HG02571 (cell line): Measurements from ENCODE around the gene CDK17.
A peak's percentile ranks its signal among the peaks of the same experiment; 100 is the strongest.
"Not testable (repeated sequence)": the region's sequence is repeated elsewhere in the genome, so short reads cannot be mapped to it uniquely, and the experiment has no call there.

Source experiments
- ATAC-seq: cut with Tn5 transposase; IDR thresholded peaks from one replicate; pipeline ENCODE4 v1.9.1; 2021; ENCODE audit warnings: mild to moderate bottlenecking, moderate library complexity; ENCODE audit not compliant: unreplicated experiment

Gene CDK17

GRCh38 chr12:96359328-96359727 is 40.9 kb downstream of the CDK17 start:
- no peak for ATAC-seq

- no peak for ATAC-seq
Measured at GRCh38 chr12:96356831-96357230, 43.4 kb downstream of the CDK17 start.

- ATAC-seq = no peak
Measured at GRCh38 chr12:96354844-96355534, 45.2 kb downstream of the CDK17 start.

- ATAC-seq = no peak
Measured at GRCh38 chr12:96354326-96354725, 45.9 kb downstream of the CDK17 start.

GRCh38 chr12:96352161-96352835 is 47.9 kb downstream of the CDK17 start:
- ATAC-seq = no peak

GRCh38 chr12:96350982-96351381 is 49.3 kb downstream of the CDK17 start:
- no peak for ATAC-seq

GRCh38 chr12:96347130-96347699 is 53.0 kb downstream of the CDK17 start:
- ATAC-seq = no peak

GRCh38 chr12:96346716-96347115 is 53.5 kb downstream of the CDK17 start:
- ATAC-seq = not testable (repeated sequence)

GRCh38 chr12:96344124-96344695 is 56.0 kb downstream of the CDK17 start:
- no peak for ATAC-seq

GRCh38 chr12:96343347-96343954 is 56.8 kb downstream of the CDK17 start:
- ATAC-seq = peak; percentile 62

- not testable (repeated sequence) for ATAC-seq
Measured at GRCh38 chr12:96339666-96340065, 60.6 kb downstream of the CDK17 start.

- ATAC-seq = no peak
Measured at GRCh38 chr12:96338852-96339471, 61.3 kb downstream of the CDK17 start.

GRCh38 chr12:96337953-96338352 is 62.3 kb downstream of the CDK17 start:
- ATAC-seq = no peak

- ATAC-seq = no peak
Measured at GRCh38 chr12:96336489-96336888, 63.8 kb downstream of the CDK17 start.

- ATAC-seq = peak; percentile 76
Measured at GRCh38 chr12:96335270-96335669, 65.0 kb downstream of the CDK17 start.

- ATAC-seq = no peak
Measured at GRCh38 chr12:96334502-96334901, 65.7 kb downstream of the CDK17 start.

GRCh38 chr12:96329545-96329944 is 70.7 kb downstream of the CDK17 start:
- ATAC-seq = no peak

- no peak for ATAC-seq
Measured at GRCh38 chr12:96329018-96329417, 71.2 kb downstream of the CDK17 start.

GRCh38 chr12:96327889-96328288 is 72.3 kb downstream of the CDK17 start:
- peak; percentile 37 for ATAC-seq

GRCh38 chr12:96327346-96327745 is 72.9 kb downstream of the CDK17 start:
- ATAC-seq = peak; percentile 77

- no peak for ATAC-seq
Measured at GRCh38 chr12:96326628-96327227, 73.5 kb downstream of the CDK17 start.
